Measurements from ENCODE around the gene MDM1.

The MDM1 gene

GRCh38 chr12:68361953-68362352 is 29.8 kb upstream of the MDM1 start:
- Histone ChIP-seq H3K4me3 (ENCODE audit: low read depth, low read length) (no peak overlapping the region), H3K9me3 (ENCODE audit: control insufficient read depth, insufficient read depth, low read depth, low read length) (no peaks in the 10 kb centered on the region), H3K27ac (ENCODE audit: extremely low read depth, low read depth, low read length) (no peak overlapping the region), H3K4me1 (ENCODE audit: control insufficient read depth, insufficient read depth, low read length) (no peaks in the 10 kb centered on the region), H3K36me3 (ENCODE audit: control insufficient read depth in 2 of 2, insufficient read depth in 1 of 2, low read length in 2 of 2) (no peaks in the 10 kb centered on the region)
- POLR2A ChIA-PET: no interaction called here
- TF ChIP-seq ZNF214 (tag by site-specific recombination; IDR thresholded peaks at IDR 0.05; ENCODE audit: borderline replicate concordance) (no peak), PRDM10 (tag by site-specific recombination; IDR thresholded peaks at IDR 0.05) (no peak), HIC1 (tag by site-specific recombination; IDR thresholded peaks at IDR 0.05) (no peak), ZNF518A (tag by site-specific recombination; conservative IDR thresholded peaks at IDR 0.05; ENCODE audit: low read depth) (no peak), ZNF391 (tag by site-specific recombination; IDR thresholded peaks at IDR 0.05; ENCODE audit: borderline replicate concordance, low read depth) (no peak), ZNF132 (tag by site-specific recombination; IDR thresholded peaks at IDR 0.05; ENCODE audit: borderline replicate concordance) (no peak), ZFP69B (tag by site-specific recombination; IDR thresholded peaks at IDR 0.05) (no peak), ZNF792 (tag by site-specific recombination; IDR thresholded peaks at IDR 0.05) (no peak), GLIS1 (tag by site-specific recombination; IDR thresholded peaks at IDR 0.05) (no peak), TCF7L2 (IDR thresholded peaks at IDR 0.05; ENCODE audit: borderline replicate concordance, low read depth, low read length) (no peak), ZNF843 (tag by site-specific recombination; IDR thresholded peaks at IDR 0.05) (no peak), SP3 (tag by site-specific recombination; IDR thresholded peaks at IDR 0.05) (no peak), ZFHX2 (tag by site-specific recombination; conservative IDR thresholded peaks at IDR 0.05) (no peak), ZSCAN16 (tag by site-specific recombination; IDR thresholded peaks at IDR 0.05) (no peak), ZBTB21 (tag by site-specific recombination; IDR thresholded peaks at IDR 0.05) (no peak), ZFP41 (tag by site-specific recombination; IDR thresholded peaks at IDR 0.05; ENCODE audit: borderline replicate concordance) (no peak)
- CTCF ChIA-PET: no interaction called here

Data from HEK293 (cell line).